H1 (cell line): ENCODE data around the gene MOB3B. TPM values are rescaled to one million over a fixed set of nuclear protein-coding genes. Genes with fewer than 3 reads are reported as not detected.

Experiments
- CTCF ChIA-PET: fragments of 300-600 bp; sonication (Branson Sonifier 250); formaldehyde crosslinking; loops from one replicate; lab custom pipeline; 2021; ENCODE audit not compliant: partially characterized antibody; lab: Charles Lee
- POLR2A ChIA-PET: fragments of 300-600 bp; sonication (Branson Sonifier 250); formaldehyde crosslinking; loops from one replicate; lab custom pipeline; 2021; ENCODE audit warnings: inconsistent platforms; ENCODE audit not compliant: partially characterized antibody; lab: Charles Lee
- DNase-seq, 2 experiments: peaks; one replicate each; pipeline versions ENCODE4 v3.0.0 to v3.0.0-alpha.2; 2010 to 2022; ENCODE audit warnings: low spot score in 2 of 2, low read depth in 1 of 2, mixed read lengths in 1 of 2
- FAIRE-seq: peaks from 2 replicates; lab custom pipeline; 2011; peaks lifted over from hg19 to GRCh38; lab: Jason Lieb, UNC
- H2AFZ ChIP-seq: 2 replicates; pipeline ENCODE4 v1.8.1; 2012; ENCODE audit warnings: low read length, inconsistent platforms
- H2AK5ac ChIP-seq: 2 replicates; pipeline ENCODE4 v1.6.1; 2013; ENCODE audit warnings: low read depth, low read length
- H2BK120ac ChIP-seq: replicated peaks from 2 replicates; pipeline ENCODE3; 2013; ENCODE audit warnings: low read depth, low read length, inconsistent platforms
- H2BK12ac ChIP-seq: 2 replicates; pipeline ENCODE4 v1.6.1; 2013; ENCODE audit warnings: low read depth, low read length
- H2BK15ac ChIP-seq: 2 replicates; pipeline ENCODE4 v1.6.1; 2013; ENCODE audit warnings: low read length
- H2BK20ac ChIP-seq: 2 replicates; pipeline ENCODE4 v1.6.1; 2013; ENCODE audit warnings: low read length
- H2BK5ac ChIP-seq: 2 replicates; pipeline ENCODE4 v1.6.1; 2013; ENCODE audit warnings: low read depth, low read length
- H3K14ac ChIP-seq: 2 replicates; pipeline ENCODE4 v1.6.1; 2013; ENCODE audit warnings: inconsistent platforms; ENCODE audit not compliant: insufficient read length
- H3K18ac ChIP-seq: 2 replicates; pipeline ENCODE4 v1.6.1; 2013; ENCODE audit warnings: low read length; ENCODE audit errors: extremely low read depth
- H3K23ac ChIP-seq: 2 replicates; pipeline ENCODE4 v1.6.1; 2013; ENCODE audit warnings: inconsistent platforms; ENCODE audit not compliant: insufficient read length
- H3K23me2 ChIP-seq: 2 replicates; pipeline ENCODE4 v1.6.1; 2013; ENCODE audit warnings: low read depth, low read length
- H3K27ac ChIP-seq: 2 replicates; pipeline ENCODE4 v1.6.1; 2011; ENCODE audit warnings: low read depth, low read length, inconsistent platforms
- H3K27me3 ChIP-seq, 4 experiments: replicated peaks in 1 of 4; 1 replicate in 1 of 4; 2 replicates in 3 of 4; pipeline versions ENCODE4 v1.6.1 to v1.8.1; 2011 to 2013; ENCODE audit warnings: low read length in 3 of 4, mild to moderate bottlenecking in 3 of 4, inconsistent platforms in 2 of 4, mixed read lengths in 2 of 4, moderate library complexity in 1 of 4; ENCODE audit not compliant: control insufficient read depth in 3 of 4, insufficient read depth in 3 of 4; ENCODE audit errors: extremely low read depth in 1 of 4
- H3K36me3 ChIP-seq, 4 experiments: 2 replicates each; pipeline versions ENCODE4 v1.6.1 to v1.8.1; 2011 to 2013; ENCODE audit warnings: mild to moderate bottlenecking in 4 of 4, low read length in 3 of 4, moderate library complexity in 2 of 4, control low read depth in 1 of 4, inconsistent platforms in 1 of 4; ENCODE audit not compliant: insufficient read depth in 4 of 4, control insufficient read depth in 2 of 4
- H3K4ac ChIP-seq: replicated peaks from 2 replicates; pipeline ENCODE3; 2013; ENCODE audit warnings: low read length, low read depth, mixed read lengths, inconsistent platforms; ENCODE audit not compliant: insufficient read length
- H3K4me1 ChIP-seq, 4 experiments: replicated peaks in 1 of 4; 1 replicate in 1 of 4; 2 replicates in 3 of 4; pipeline versions ENCODE4 v1.6.1 to v1.8.1; 2011 to 2013; ENCODE audit warnings: low read length in 3 of 4, inconsistent platforms in 2 of 4, mixed read lengths in 1 of 4; ENCODE audit not compliant: insufficient read depth in 4 of 4, control insufficient read depth in 3 of 4
- H3K4me2 ChIP-seq, 2 experiments: 2 replicates each; pipeline versions ENCODE4 v1.6.1 to v1.8.1; 2011 to 2013; ENCODE audit warnings: low read depth in 2 of 2, low read length in 2 of 2, control low read depth in 1 of 2, inconsistent platforms in 1 of 2, mild to moderate bottlenecking in 1 of 2; ENCODE audit not compliant: insufficient read depth in 1 of 2
- H3K4me3 ChIP-seq, 4 experiments: fragments of 200-600, 300-600 bp in 1 of 4; sonication (generic), shearing (Covaris generic), sonication (Bioruptor Twin) in 1 of 4; 2 replicates each; pipeline versions ENCODE4 v1.5.1 to v1.8.1; 2011 to 2016; ENCODE audit warnings: low read length in 4 of 4, low read depth in 3 of 4, control low read depth in 2 of 4, inconsistent platforms in 2 of 4, mild to moderate bottlenecking in 2 of 4, mixed read lengths in 1 of 4, moderate library complexity in 1 of 4; ENCODE audit not compliant: insufficient read depth in 2 of 4; ENCODE audit errors: extremely low read depth in 1 of 4
- H3K56ac ChIP-seq: replicated peaks from 2 replicates; pipeline ENCODE3; 2013; ENCODE audit warnings: low read depth, mild to moderate bottlenecking, mixed read lengths, low read length, inconsistent platforms; ENCODE audit not compliant: insufficient read length
- H3K79me1 ChIP-seq: 2 replicates; pipeline ENCODE4 v1.6.1; 2013; ENCODE audit warnings: low read depth, low read length, control low read depth
- H3K79me2 ChIP-seq, 2 experiments: 2 replicates each; pipeline versions ENCODE4 v1.6.1 to v1.8.1; 2012 to 2013; ENCODE audit warnings: low read length in 2 of 2, mild to moderate bottlenecking in 2 of 2, inconsistent platforms in 1 of 2; ENCODE audit not compliant: insufficient read depth in 2 of 2, control insufficient read depth in 1 of 2
- H3K9ac ChIP-seq, 4 experiments: replicated peaks in 1 of 4; 1 replicate in 1 of 4; 2 replicates in 3 of 4; pipeline versions ENCODE4 v1.6.1 to v1.8.1; 2011 to 2013; ENCODE audit warnings: low read depth in 3 of 4, low read length in 3 of 4, control low read depth in 2 of 4, mild to moderate bottlenecking in 2 of 4, moderate library complexity in 2 of 4, inconsistent platforms in 1 of 4; ENCODE audit errors: extremely low read depth in 1 of 4
- H3K9me3 ChIP-seq, 2 experiments: 2 replicates each; pipeline versions ENCODE4 v1.6.1 to v1.8.1; 2012 to 2013; ENCODE audit warnings: mild to moderate bottlenecking in 2 of 2, moderate library complexity in 2 of 2, control low read depth in 1 of 2, inconsistent platforms in 1 of 2, low read depth in 1 of 2, low read length in 1 of 2, mixed read lengths in 1 of 2; ENCODE audit not compliant: insufficient read depth in 2 of 2
- H4K20me1 ChIP-seq, 2 experiments: replicated peaks in 1 of 2; 2 replicates each; pipeline versions ENCODE3 to v1.8.1; 2011 to 2013; ENCODE audit warnings: inconsistent platforms in 2 of 2, low read length in 2 of 2, mild to moderate bottlenecking in 1 of 2; ENCODE audit not compliant: insufficient read depth in 2 of 2, control insufficient read depth in 1 of 2
- H4K5ac ChIP-seq: 2 replicates; pipeline ENCODE4 v1.6.1; 2013; ENCODE audit warnings: low read length, low read depth, mixed read lengths, inconsistent platforms; ENCODE audit not compliant: insufficient read length
- H4K8ac ChIP-seq: 2 replicates; pipeline ENCODE4 v1.8.0; 2013; ENCODE audit warnings: mild to moderate bottlenecking, moderate library complexity, low read length, inconsistent platforms; ENCODE audit not compliant: insufficient read depth; ENCODE audit errors: extremely low read depth
- H4K91ac ChIP-seq: replicated peaks from 2 replicates; pipeline ENCODE3; 2013; ENCODE audit warnings: low read length, mixed read lengths, inconsistent platforms; ENCODE audit not compliant: insufficient read length
- BCL11A ChIP-seq, 2 experiments: IDR thresholded peaks; one replicate each; pipeline ENCODE4 v1.6.1; 2011; ENCODE audit warnings: low read depth in 2 of 2, low read length in 2 of 2, mild to moderate bottlenecking in 2 of 2
- BRCA1 ChIP-seq: IDR thresholded peaks from 2 replicates; pipeline ENCODE4 v1.6.1; 2012; ENCODE audit warnings: low read depth, low read length, improper control_type of control experiment
- CBX5 ChIP-seq: fragments of 300-800, 300-1000 bp; sonication (generic); IDR thresholded peaks from 2 replicates; pipeline ENCODE4 v1.7.1; 2016; ENCODE audit warnings: antibody characterized with exemption, low read length, low read depth
- CTCF ChIP-seq, 3 experiments: IDR thresholded peaks; 1 replicate in 2 of 3; 2 replicates in 1 of 3; pipeline versions ENCODE4 v1.5.1 to v1.6.1; 2011; ENCODE audit warnings: low read length in 3 of 3, mild to moderate bottlenecking in 3 of 3, inconsistent platforms in 2 of 3, low read depth in 1 of 3, moderate library complexity in 1 of 3; ENCODE audit not compliant: insufficient read depth in 1 of 3; ENCODE audit errors: control extremely low read depth in 1 of 3
- EP300 ChIP-seq, 2 experiments: IDR thresholded peaks; 1 replicate in 1 of 2; 2 replicates in 1 of 2; pipeline ENCODE4 v1.6.1; 2011 to 2012; ENCODE audit warnings: low read depth in 2 of 2, low read length in 2 of 2, mild to moderate bottlenecking in 2 of 2, borderline replicate concordance in 1 of 2, inconsistent platforms in 1 of 2, moderate library complexity in 1 of 2
- HDAC6 ChIP-seq: IDR thresholded peaks from one replicate; pipeline ENCODE4 v1.7.1; 2012; ENCODE audit warnings: low read depth, mild to moderate bottlenecking, inconsistent platforms, low read length, moderate library complexity
- KDM1A ChIP-seq: fragments of 200-600, 300-600 bp; sonication (generic); IDR thresholded peaks from 2 replicates; pipeline ENCODE4 v1.7.1; 2016; ENCODE audit warnings: mild to moderate bottlenecking, low read length, borderline replicate concordance
- KDM5A ChIP-seq: fragments of 200-600 bp; IDR thresholded peaks from 2 replicates; pipeline ENCODE4 v1.7.1; 2012; ENCODE audit warnings: mild to moderate bottlenecking, low read length, inconsistent platforms, mixed read lengths
- PHF8 ChIP-seq: fragments of 200-600 bp; sonication (generic); conservative IDR thresholded peaks from 2 replicates; pipeline ENCODE4 v1.7.1; 2012; ENCODE audit warnings: low read depth, mild to moderate bottlenecking, inconsistent platforms, low read length, moderate library complexity
- TAF1 ChIP-seq: IDR thresholded peaks from 2 replicates; pipeline ENCODE4 v1.6.1; 2011; ENCODE audit warnings: mild to moderate bottlenecking, low read depth, low read length
- YY1 ChIP-seq: IDR thresholded peaks from 2 replicates; pipeline ENCODE4 v1.6.1; 2011; ENCODE audit warnings: low read depth, mild to moderate bottlenecking, low read length
- WGBS, 2 experiments: shearing (Covaris generic) in 1 of 2; methylation state at CpG; one replicate each; pipeline versions ENCODE4 v1.1.6 to v1.1.7; 2013 to 2015; ENCODE audit warnings: low lambda C conversion rate in 2 of 2, mixed read lengths in 2 of 2, inconsistent platforms in 1 of 2, low coverage in 1 of 2, missing lambda C conversion rate in 1 of 2; ENCODE audit not compliant: insufficient replicate concordance in 2 of 2, insufficient coverage in 1 of 2, insufficient read length in 1 of 2; ENCODE audit errors: extremely low coverage in 1 of 2, missing lambda C conversion rate in 1 of 2; 5-methylcytosine and 5-hydroxymethylcytosine counted together
- polyA plus RNA-seq, 7 experiments: library from polyadenylated mRNA; depleted of rRNA in 3 of 7; stranded (reverse) in 5 of 7; unstranded in 2 of 7; fragments of >200 nt in 5 of 7; fragments of 200-250 nt in 2 of 7; gene quantifications; 1 replicate in 5 of 7; 2 replicates in 1 of 7; 4 replicates in 1 of 7; pipeline versions ENCODE4 v1.2.1 to v1.2.3, GENCODE V29; 2011 to 2013; ENCODE audit warnings: missing spikeins in 2 of 7, mixed read lengths in 2 of 7
- total RNA-seq: library from RNA; stranded (reverse); fragmentation: NEBNext Ultra II Directional; extraction: Animal tissue kit (Norgen Biotek cat#: 25700); gene quantifications from 2 replicates; pipeline ENCODE4 v1.2.1, GENCODE V29; 2021

MOB3B gene
- total and polyA plus RNA-seq, 2 of the 8 experiments (the other 6 are each of a cell fraction or from before 2014, with no cell fraction given), result 12.7 to 16.1 TPM

- H2AK5ac ChIP-seq, result no peak overlapping the region
- no peaks in the 10 kb centered on the region for H3K79me2 ChIP-seq
- H4K91ac ChIP-seq, result no peak overlapping the region
- H3K9me3 ChIP-seq, result no peaks in the 10 kb centered on the region
- ChIA-PET POLR2A (no interaction called here), CTCF (interaction anchor here (1.1 kb wide), 1 partner anchor 15 kb away, joined by 3 read pairs; no protein-coding TSS in a partner anchor)
- H2BK120ac ChIP-seq, result no peak overlapping the region
- H3K79me1 ChIP-seq, result no peaks in the 10 kb centered on the region; the same call in 1 of the 2 replicates
- no peak overlapping the region for H3K4me3 ChIP-seq
- no peaks in the 10 kb centered on the region for H3K27me3 ChIP-seq
- H4K5ac ChIP-seq, result no peak overlapping the region
- no peak overlapping the region for H2BK5ac ChIP-seq
- H4K20me1 ChIP-seq, result no peaks in the 10 kb centered on the region
- H2AFZ ChIP-seq, result no peak overlapping the region
- H3K56ac ChIP-seq, result no peak overlapping the region
- no peak overlapping the region for H2BK12ac ChIP-seq
- H3K18ac ChIP-seq, result no peak overlapping the region
- H3K4me1 ChIP-seq, result peaks cover 1 to 8% (median 5%) of the 10 kb centered on the region in 4 experiments
- H3K14ac ChIP-seq, result no peak overlapping the region
- no peak overlapping the region for H3K4me2 ChIP-seq
- no peak overlapping the region for H3K23ac ChIP-seq
- H4K8ac ChIP-seq, result no peak overlapping the region
- no peaks in the 10 kb centered on the region for H3K23me2 ChIP-seq
- DNase-seq (no peak), FAIRE-seq (peak; percentile 13)
- no peak overlapping the region for H3K9ac ChIP-seq
- H3K4ac ChIP-seq, result no peak overlapping the region
- H3K36me3 ChIP-seq, result no peaks in the 10 kb centered on the region
- no peak overlapping the region for H2BK20ac ChIP-seq
- no peak overlapping the region for H3K27ac ChIP-seq
- WGBS, 2 experiments, result 92% methylated on average over 3 of the region's 3 CpGs; no CpG with 5 or more reads in 1 of the 2 experiments
- no peak overlapping the region for H2BK15ac ChIP-seq
- TF ChIP-seq YY1 (no peak), EP300 (IDR thresholded peaks at IDR 0.05; ENCODE audit: borderline replicate concordance in 1 of 2, low read depth in 2 of 2, low read length in 2 of 2) (no peak), PHF8 (no peak), HDAC6 (no peak), CTCF (IDR thresholded peaks at IDR 0.05; ENCODE audit: control extremely low read depth in 1 of 3, insufficient read depth in 1 of 3, low read depth in 1 of 3, low read length in 3 of 3) (no peak), KDM1A (no peak), CBX5 (no peak), TAF1 (no peak), BCL11A (IDR thresholded peaks at IDR 0.05; ENCODE audit: low read depth in 2 of 2, low read length in 2 of 2) (no peak), KDM5A (no peak), BRCA1 (no peak)
These were observed 93.4 kb downstream of the MOB3B start for GRCh38 chr9:27436234-27436633.
